Pulmonary artery endothelial cell (primary cell): ENCODE data around the gene DMTF1. TPM values are rescaled to one million over a fixed set of nuclear protein-coding genes. Genes with fewer than 3 reads are reported as not detected.
"Not testable (repeated sequence)": the region's sequence is repeated elsewhere in the genome, so short reads cannot be mapped to it uniquely, and the experiment has no call there.

Experiments used
- DNase-seq: peaks from one replicate; pipeline ENCODE4 v3.0.0-alpha.2; 2011; ENCODE audit warnings: low read depth, low spot score
- total RNA-seq: library from RNA; depleted of rRNA; stranded (reverse); fragments of >200 nt; gene quantifications from 2 replicates; pipeline ENCODE4 v1.2.3, GENCODE V29; 2014

Gene DMTF1
- total RNA-seq, 1 donor from 2014 or later: 36.3 TPM

- DNase-seq: no peak
Measured at GRCh38 chr7:87220734-87221215, 68.5 kb downstream of the DMTF1 start.

GRCh38 chr7:87223666-87224065 is 71.4 kb downstream of the DMTF1 start:
- DNase-seq: no peak

- no peak for DNase-seq
Measured at GRCh38 chr7:87225696-87226095, 73.4 kb downstream of the DMTF1 start.

- DNase-seq: no peak
Measured at GRCh38 chr7:87226495-87226894, 74.2 kb downstream of the DMTF1 start.

- no peak for DNase-seq
Measured at GRCh38 chr7:87231258-87231657, 79.0 kb downstream of the DMTF1 start.

- DNase-seq: no peak
Measured at GRCh38 chr7:87231711-87232110, 79.5 kb downstream of the DMTF1 start.

GRCh38 chr7:87234949-87235348 is 82.7 kb downstream of the DMTF1 start:
- no peak for DNase-seq

GRCh38 chr7:87238464-87239051 is 86.3 kb downstream of the DMTF1 start:
- DNase-seq: not testable (repeated sequence)

- not testable (repeated sequence) for DNase-seq
Measured at GRCh38 chr7:87245671-87246070, 93.4 kb downstream of the DMTF1 start.

Other genes starting within 250 kb of the DMTF1 start
- 26.0 and 46.4 TPM in 2 replicates for gene ELAPOR2, start 92.8 kb upstream of the DMTF1 start, total RNA-seq
- 32.6 and 33.6 TPM in 2 replicates for gene TMEM243, start 67.3 kb downstream of the DMTF1 start, total RNA-seq
- 7.2 and 10.4 TPM in 2 replicates for gene CROT, start 193.2 kb downstream of the DMTF1 start, total RNA-seq